Midbrain (tissue), 1 donor: ENCODE results near the gene TFEB.
"Not testable (repeated sequence)": the region's sequence is repeated elsewhere in the genome, so short reads cannot be mapped to it uniquely, and the experiment has no call there.

Source experiments
- DNase-seq: peaks from one replicate; lab custom pipeline; 2025; lab: John Stamatoyannopoulos, UW

TFEB gene

DNA sequence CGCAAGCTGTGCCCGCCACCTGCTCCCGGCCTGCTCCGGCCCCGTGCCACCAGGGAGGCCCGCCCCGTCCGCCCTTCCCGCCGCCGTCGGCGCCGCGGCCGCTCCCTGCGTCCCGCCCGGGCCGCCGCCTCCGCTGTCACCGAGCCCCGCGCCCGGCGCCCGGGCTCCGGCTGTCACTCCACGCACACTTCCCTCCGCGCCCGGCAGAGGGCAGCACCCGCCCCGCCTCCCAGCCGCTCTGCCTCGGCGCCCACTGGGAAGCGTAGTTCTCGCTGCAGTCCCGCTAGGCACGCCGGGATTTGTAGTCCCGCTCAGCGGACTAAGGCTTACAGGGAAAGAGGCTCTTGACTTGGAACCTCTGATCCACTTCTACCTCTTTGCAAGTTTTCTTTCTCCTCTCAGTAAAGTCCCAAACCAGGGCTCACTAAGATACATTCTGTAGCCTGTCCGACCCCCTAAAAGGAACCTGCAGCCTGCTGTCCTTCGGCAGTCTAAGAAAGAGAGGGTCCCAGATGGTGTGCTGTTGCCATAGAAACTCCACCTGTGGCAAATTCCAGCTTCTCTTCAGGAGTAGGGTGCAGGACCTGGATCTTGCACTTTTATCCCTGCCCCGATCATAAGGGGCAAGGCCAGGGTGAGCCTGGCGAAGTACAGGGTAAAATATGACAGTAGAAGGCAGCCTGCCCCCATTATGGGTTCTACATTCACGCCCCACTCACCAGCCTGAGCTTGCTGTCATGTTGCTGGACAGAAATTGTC is at the start of gene TFEB:
TFEB (minus strand) TSS at position 182 of the 759 bp plus-strand sequence. CDS start 44,395 bp downstream, outside the sequence.
- DNase-seq: peak; percentile 96

DNA sequence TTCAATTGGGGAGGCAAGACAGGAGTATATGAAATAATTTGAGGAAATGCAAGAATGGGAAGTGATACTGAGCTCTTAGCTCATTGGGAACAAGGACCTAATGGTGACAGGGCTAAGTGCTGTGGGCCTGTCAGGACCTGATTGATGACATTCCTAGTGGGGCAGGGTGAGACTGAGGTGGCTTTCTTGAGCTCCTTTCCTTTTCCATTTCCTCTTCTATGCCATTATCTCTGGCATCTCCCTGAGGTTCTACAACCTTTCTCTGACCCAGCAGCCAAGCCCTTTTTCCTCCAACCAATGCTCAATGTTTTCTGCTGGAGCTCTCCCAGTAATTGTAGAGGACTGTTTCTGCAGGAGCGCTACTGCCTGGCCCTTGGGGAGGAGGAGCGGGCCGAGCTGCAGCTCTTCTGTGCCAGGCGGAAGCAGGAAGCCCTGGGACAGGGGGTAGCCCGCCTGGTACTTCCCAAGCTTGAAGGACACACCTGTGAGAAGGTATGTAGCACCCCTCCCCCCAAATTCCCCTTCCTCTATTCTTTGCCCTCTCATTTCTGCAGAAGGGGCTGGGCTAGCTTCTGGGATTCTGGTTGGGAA is 49.3 kb upstream of the TFEB start:
- no peak for DNase-seq

DNA sequence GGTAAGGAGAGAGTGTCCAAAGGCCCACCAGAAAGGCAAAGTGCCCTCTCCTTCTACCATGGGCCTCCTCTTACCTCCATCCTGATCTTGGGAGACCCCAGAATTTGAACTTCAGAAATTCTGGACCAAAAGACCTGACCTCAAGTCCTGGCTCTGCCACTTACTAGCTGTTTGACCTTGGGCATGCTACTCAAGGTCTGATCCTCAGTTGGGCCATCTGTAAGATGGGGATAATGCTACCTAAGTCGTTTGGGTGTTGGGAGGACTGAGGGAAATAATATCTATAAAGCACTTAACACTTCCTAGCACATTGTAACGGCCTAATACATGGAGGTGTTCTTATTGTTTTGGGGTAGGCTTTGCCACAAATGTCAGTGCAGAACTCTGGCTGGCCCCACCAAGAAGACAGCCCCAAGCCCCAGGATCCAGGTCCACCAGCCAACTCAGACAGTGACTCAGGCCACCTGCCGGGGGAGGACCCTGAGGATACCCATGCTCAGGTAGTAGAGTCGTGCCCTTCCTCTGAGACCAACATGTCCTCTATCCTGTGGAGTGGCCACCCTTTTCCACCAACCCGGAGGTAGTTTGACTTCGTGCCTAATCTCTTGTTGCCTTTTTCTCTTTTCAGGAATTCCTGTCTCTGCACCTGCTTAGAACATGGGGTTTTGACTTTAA is 47.8 kb upstream of the TFEB start:
- DNase-seq: no peak

DNA sequence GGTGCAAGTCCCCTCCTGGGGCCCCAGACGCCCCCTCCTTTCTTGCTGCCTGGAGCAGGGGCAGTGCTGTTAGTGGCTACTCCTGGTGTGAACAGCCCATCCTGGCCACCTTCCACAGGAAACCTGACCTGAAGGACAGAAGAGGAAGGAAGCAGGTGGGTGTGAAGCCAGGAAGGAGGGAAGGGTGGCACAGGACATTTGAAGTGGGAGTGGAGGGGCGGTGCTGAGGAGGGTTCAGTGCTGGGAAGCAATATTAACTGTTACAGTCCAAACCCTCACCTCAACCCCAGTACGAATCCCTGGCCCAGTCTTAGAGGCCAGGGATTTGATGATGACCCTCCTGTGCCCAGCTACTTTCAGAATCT is 45.9 kb upstream of the TFEB start:
- no peak for DNase-seq

DNA sequence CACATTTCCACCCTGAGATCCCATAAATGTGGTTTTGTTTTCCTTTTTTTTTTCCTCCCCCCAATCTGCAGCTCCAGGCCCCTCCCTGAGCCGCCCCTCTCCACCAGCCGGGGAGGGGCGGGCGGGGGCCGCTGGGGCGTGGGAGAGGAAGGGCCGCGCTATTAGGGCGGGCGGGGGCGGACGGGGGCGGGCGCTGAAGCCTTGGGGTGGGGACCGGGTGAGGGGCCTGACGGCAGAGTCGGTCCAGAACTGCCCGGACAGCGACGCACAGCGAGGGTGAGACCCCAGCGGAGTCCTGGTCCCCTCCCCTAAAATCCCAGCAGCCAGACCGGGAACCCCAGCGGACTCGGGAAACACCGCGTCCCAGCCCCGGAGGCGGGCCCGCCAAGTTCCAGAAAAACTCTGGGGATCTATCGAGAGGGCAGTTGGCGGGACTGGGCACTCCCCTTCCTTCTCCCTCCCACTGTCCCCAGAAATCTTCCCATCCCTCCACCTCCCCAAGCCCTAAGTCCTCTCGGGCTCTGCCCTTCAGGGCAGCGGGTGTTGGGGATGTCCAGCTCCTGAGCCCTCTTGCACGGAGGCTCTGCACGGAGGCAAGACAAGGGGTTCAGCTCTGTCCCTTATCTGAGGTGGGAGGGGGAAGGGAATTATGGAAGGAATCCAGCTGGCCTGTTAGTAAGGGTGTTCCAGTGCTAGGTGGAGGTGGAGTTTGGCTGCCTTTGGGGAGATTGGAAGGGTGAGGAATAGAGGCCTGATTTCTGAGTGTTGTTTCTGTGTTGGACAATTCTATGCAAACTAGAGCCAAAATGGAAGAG is 45.4 kb upstream of the TFEB start, which contains the start of gene PRICKLE4:
PRICKLE4 (plus strand) TSS at position 232 of the 815 bp plus-strand sequence. CDS start 2,692 bp downstream, outside the sequence.
- DNase-seq: no peak

DNA sequence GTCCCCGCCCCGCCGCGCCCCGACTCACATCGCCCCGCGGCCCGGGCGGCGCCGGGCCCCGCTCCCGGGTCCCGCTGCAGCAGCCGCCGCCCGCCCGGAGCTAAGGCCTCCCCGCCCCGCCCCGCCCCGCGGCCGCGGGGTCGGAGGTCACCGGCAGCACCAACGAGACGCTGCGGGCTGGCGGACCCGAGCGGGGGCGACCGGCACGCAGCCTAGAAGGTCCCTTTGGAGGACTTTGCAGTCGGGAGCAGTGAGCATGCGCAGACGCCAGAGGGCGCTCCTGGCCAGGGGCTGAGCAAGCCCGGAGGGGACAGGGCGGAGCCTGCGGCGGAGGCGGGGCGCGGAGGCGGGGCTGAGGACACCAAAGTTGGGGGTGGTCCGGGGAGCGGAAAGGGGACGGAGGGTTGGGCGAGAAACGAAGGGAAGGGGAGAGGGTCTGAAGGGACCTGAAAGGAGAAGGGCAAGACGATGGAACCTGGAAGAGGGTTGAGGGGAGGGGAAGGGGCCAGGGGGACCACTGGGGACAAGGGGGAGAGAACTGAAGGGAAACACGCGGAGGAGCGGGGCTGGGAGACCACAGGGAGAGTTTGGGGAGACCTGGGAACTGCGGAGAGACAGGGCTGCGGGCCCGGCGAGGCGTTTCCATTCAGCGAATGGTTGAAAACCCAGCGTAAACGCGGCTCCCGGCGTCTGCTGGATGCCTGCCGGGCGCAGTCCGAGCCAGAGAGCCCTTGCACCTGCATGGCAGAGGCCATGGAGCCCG is 44.6 kb upstream of the TFEB start, which contains the start of gene FRS3:
FRS3 (minus strand) TSS at position 113 of the 763 bp plus-strand sequence. CDS start 2,913 bp downstream, outside the sequence.
- peak; percentile 99 for DNase-seq

DNA sequence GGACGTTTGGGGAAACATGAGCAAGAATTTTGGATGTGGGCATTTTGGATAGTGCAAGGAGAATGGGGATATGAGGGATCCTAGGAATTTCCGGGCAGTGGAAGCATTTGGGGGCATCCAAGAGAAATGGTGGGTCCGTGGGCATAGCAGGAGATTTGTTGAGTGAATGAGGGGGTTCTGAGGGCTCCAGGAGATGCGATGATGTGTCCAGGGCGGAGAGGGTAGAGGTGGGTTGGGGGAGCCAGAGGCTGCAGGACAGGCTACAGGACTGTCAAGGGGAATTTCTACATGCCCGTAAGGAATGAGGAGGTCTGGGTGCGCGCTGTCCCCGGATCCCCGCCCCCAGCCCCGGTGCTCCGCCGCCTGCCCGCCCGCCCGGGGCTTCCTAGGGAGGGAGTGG is 43.9 kb upstream of the TFEB start:
- no peak for DNase-seq

DNA sequence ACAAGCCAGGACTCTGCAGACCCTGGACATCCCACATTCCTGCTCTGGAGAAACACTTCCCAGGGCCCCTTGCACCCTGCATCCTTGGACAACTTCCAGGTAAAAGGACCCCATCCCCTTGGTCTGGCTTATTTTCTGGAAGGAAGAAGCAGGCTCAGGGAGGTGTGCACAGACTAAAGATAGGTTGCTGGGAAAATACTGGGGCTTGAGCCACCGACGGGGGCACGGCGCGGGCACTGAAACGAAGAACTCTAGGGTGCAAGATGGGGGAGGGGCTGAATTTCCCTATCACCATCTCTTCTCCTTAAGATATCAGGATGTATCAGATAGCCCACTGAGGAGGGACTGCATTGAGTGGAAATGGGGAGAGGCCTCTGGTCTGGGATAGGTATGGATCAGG is 43.5 kb upstream of the TFEB start:
- DNase-seq: no peak

DNA sequence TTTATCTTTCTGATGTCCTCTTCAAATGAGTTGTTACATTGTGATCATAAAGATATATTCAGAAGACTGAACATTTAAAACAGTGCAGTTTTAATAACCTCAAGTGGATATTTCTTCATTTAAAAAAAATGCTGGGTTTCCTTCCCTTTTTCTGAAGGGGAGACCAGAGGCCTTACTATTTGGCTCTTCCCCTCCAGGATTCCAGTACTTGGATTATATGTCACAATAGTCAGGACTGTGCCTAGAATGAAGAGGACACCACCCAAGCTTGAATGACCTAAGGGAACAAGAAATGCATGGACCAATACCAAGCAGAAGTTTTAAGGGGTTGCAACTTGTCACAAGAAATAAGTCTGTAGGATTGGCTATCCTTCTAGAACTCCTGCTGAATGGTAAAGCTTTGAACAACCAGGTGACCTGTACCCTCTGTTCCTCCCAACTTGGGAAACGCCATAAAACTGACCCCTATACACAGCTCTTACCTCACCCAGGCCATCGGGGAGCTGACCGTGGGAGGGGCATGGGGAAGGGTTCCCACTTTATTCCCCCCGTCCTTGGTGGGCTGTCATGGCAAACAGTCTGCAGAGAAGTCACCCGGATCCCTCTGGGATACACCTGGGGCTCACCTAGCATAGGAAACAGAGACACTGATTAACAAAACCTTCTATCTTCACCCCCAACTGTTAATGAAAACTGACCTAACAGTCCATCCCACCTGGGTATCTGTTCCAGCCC is 42.3 kb upstream of the TFEB start:
- no peak for DNase-seq

DNA sequence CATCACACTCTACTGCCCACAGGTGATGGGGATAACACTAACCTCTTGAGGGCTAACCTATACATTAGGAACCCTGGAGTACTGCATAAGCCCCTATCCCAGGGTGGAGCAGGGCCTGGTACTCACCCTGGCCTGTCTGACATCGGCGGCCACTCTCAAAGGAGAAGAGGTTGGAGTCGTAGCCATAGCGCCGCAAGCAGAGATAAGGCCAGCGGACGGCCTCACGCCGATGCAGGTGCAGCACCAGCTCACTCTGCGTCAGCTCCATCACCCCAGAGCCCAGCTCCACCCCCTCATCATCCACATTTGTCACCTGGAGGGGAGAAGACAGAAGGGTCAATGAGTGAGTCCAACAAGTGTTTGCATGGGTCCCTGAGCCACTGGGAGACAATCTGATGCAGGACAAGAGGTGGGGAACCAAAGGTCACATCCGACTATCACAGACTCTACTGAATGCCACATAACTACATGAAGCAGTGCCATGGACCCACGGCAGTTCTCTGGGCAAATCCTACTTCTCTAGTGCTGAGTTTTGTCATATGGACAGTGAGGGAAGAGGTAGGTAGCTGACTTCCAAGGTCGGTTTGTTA is 40.0 kb upstream of the TFEB start:
- DNase-seq: no peak

DNA sequence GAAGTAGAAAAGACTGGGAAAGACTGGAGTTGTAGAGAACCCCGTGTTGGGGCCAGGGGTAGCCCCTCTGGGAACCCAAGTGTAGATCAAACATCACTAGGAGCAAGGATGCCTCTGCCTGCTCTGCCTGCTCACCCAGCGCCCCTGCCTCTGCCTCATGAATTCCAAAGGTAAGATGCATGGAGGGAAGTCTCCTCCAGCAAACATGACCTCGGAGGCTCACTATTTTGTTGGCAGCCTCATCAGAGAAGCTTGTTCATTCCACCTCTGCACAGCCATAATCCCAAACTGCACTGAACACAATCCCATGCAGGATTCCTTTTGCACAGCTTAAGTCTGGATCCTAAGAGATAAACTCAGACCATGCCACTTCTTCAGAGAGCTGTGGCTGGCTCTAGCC is 39.4 kb upstream of the TFEB start:
- no peak for DNase-seq

DNA sequence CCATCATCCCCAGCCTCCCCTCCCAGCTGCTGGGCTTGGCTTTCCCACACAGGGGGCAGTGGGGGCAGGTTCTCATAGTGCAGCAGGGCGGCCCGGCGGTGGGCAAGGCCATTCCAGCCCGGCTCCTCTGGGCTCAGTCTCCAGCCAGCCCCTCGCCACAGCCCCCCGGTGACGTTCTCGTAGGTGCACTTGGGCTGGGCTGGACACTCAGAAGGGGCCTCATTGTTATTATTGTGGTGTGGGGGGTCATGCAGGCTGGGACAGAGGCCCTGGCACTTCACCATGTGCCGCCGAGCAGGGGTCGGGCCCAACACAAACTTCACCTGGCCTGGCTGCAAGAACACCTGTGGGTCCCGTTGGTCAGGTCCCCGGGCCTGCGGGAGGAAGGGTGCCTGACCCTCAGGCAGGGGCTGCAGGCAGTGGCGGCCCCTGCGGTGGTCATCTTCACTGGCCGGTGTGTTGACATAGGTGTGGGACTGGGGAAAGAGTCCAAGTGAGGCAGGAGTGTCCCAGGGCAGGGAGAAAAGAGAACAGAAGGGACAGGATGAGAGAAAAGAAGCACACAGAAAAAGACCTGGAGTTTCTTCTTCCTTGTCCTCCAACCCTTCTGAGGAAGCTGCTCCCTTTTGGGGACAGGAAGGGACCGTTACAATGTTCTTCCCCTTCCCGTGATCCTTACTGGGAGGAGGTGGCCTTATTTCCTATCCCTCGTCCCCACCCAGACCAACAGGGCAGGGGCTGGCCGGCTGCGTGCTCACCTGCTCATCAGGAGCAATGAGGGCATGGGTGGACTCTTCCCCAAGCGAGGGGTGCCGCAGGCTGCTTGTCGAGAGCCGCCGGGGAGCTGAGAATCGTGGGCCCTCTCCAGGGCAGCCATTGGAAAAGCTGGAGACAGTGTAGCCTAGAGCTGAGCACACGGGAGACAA is 35.9 kb upstream of the TFEB start:
- DNase-seq: no peak

DNA sequence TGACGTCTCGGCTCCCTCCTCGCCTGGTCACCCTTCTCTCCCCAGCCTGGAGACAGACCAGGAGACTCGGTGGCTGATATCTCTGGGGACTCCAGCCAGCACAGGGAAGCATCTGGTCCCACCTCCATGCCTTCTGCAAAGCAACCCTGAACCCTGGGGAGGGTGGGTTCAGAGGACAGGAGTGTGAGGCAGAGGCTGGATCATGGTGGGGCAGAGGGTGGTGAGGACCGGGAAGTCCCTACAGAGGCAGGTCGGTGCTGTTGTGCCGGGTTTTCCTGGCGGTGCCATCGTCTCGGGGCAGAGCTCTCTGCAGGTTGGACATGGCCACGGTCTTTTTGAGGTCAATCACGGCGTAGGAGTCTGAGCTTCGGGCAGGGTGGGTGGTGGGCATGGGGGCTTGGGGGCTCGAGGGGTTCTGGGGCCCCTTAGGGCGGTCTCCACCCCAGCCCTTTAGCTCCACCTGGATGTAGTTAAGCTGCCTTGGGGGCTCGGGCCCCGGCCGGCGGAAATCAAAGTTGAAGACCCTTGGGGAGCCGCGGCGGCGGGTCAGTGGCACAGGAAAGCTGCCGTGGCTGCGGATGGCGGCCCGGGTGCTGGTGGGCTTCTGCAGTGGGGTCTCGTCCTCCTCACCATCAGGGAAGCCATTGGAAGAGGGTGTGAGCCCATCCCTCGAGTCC is 35.1 kb upstream of the TFEB start:
- DNase-seq: no peak

DNA sequence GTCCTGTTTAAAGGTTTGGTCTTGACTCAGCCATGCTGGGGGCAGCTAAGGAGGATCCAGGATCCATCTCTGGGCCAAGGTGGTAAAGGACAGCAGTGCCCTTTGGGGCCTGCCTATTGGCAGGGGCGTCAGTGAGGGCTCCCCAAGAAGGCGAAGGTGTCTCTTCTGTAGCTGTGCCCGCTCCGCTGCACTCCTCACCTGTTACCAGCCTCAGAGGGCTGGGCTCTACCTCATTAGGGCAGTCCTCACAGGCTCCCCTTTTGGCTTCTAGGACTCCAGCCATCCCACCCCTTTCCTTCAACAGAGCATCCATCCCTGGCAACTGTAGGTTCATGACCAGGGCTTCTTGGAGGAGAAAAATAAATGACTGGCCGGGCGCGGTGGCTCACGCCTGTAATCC is 34.0 kb upstream of the TFEB start:
- DNase-seq: no peak

DNA sequence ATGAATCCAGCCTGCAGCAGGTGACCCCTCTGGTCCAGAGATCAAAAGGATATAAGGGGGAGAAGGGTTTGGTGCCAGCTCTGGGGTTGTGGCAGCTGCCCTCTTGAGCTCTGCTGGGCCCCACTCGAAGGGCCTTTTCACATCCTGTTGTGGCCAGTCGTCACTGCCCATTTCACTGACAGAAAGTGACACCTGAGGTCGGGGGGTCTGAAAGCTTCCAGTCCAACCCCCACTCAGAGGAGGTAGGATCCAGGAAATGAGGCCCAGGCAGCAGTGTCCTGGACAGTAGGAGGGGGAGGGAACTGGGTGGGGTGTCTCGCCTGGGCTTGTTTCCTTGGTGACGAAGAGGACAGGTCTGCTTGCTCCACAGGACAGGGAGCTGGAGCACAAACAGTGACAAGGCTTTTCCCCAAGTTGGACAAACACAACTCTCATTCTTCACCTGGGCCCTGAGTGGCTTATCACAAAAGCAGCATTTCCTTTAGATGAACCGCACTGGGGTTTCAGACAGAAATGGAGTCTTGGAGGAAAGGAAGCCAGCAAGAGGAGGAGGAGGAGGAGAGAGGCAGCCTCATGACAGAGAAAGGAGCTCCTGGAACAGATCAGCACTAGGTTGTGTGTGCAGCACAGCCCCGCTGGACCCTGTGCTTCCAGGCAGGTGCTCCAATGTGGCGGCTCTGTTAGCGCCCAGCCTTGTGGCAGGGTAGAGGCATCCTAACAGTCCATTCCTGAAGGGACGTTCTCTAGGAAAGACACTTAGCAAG is 33.3 kb upstream of the TFEB start:
- DNase-seq: no peak

DNA sequence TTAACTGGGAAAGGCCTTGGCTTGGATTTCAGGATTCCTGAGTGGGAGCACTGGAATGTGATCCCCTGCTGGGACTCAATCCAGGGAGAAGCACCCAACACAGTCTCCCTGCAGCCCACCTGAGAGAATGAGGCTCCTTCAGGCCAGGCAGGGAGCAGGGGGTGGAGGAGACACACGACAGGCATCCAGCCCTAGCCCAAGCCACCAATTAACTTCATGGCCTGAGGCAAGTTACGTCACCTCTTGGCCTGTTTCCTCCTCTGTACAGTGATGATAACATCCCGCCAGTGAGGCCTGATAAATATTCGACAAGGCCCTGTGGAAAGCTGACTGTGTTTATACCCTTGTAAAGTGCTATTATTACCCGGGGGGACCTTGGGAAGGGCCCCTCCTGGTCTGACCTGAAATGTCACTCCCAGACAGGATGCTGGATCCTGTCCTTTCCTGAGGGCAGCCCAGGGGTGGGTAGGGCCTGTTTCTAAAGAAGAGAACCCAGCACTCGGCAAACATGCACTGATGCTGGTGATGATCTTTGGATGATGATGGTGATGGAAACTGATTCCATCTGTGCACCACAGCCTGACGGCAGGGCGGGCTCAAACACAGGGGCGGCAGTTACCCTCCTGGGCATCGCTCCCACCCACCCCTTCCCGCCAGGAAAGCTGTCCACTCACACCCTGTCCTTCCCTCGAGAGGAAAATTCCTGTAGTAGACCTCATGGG is 31.9 kb upstream of the TFEB start:
- DNase-seq: no peak

DNA sequence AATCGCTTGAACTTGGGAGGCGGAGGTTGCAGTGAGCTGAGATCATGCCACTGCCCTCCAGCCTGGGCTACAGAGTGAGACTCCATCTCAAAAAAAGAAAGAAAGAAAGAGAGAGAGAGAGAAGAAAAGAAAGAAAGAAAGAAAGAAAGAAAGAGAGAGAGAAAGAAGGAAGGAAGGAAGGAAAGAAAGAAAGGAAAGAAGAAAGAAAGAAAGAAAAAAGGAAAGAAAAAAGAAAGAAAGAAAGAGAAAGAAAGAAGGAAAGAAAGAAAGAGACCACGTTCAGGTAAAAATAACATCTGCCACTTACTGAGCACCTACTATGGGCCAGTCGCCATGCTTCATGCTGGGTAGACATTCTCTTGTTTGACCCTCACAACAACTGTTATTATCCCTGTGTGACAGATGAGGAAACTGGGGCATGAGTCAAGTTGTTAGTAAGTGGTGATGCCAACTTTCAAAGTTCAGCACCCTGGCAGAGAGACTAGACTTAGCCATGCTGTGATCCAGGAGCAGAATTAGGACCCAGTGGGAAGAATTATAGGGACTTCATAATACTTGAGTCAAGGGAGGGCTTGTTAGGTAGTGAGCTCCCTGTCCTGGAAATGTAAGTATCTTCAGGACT is 30.7 kb upstream of the TFEB start:
- not testable (repeated sequence) for DNase-seq
